Thyroid gland (tissue), 4 donors: Measurements from ENCODE around the gene ZNF264.

Source experiments
- POLR2A ChIP-seq, 2 donors: fragments of 450-650 bp; IDR thresholded peaks; one replicate each; pipeline ENCODE4 v1.6.1; 2017; ENCODE audit warnings: antibody characterized with exemption in 2 of 2, mild to moderate bottlenecking in 2 of 2, moderate library complexity in 1 of 2
- TF ChIP-seq, protein P1 (sequence below), 6 experiments: fragments of 200-600 bp in 3 of 6; fragments of 450-650 bp in 3 of 6; sonication (generic) in 3 of 6; IDR thresholded peaks; one replicate each; pipeline ENCODE4 v1.5.1; 2016 to 2019; ENCODE audit warnings: antibody characterized with exemption in 6 of 6, mild to moderate bottlenecking in 2 of 6, inconsistent platforms in 1 of 6, moderate library complexity in 1 of 6

DNA sequence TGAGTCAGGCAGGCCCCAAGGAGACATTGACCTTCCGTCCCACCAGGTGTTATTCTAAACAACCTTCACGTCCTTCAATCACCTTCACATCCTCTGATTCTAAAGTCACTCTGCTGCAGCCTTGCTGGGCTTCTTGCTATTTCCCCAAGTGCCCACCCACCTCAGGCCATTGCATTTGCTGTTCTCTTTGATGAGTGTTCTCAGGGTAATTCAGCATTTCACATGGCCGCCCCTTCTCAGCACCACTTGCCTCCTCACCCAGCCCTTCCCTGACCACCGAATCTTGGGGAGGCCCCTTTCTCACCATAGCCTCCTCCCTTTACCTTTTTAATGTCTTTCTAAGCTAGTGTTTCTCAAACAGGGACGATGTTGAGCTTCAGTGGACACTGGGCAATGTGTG, 53.8 kb downstream of the ZNF264 start:
- TF ChIP-seq, protein P1, sequence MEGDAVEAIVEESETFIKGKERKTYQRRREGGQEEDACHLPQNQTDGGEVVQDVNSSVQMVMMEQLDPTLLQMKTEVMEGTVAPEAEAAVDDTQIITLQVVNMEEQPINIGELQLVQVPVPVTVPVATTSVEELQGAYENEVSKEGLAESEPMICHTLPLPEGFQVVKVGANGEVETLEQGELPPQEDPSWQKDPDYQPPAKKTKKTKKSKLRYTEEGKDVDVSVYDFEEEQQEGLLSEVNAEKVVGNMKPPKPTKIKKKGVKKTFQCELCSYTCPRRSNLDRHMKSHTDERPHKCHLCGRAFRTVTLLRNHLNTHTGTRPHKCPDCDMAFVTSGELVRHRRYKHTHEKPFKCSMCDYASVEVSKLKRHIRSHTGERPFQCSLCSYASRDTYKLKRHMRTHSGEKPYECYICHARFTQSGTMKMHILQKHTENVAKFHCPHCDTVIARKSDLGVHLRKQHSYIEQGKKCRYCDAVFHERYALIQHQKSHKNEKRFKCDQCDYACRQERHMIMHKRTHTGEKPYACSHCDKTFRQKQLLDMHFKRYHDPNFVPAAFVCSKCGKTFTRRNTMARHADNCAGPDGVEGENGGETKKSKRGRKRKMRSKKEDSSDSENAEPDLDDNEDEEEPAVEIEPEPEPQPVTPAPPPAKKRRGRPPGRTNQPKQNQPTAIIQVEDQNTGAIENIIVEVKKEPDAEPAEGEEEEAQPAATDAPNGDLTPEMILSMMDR (IDR thresholded peaks at IDR 0.05) = no peak
- TF ChIP-seq POLR2A (IDR thresholded peaks at IDR 0.05) = no peak
